22Rv1 (cell line): ENCODE data around the gene SOX10.
A peak's percentile ranks its signal among the peaks of the same experiment; 100 is the strongest.

ENCODE experiments used
- H3K27ac ChIP-seq: fragments of 450-650 bp; 2 replicates; pipeline ENCODE4 v1.5.1; 2017
- ZFX ChIP-seq: fragments of 450-650 bp; IDR thresholded peaks from 2 replicates; pipeline ENCODE4 v1.6.1; 2017; ENCODE audit warnings: antibody characterized with exemption, borderline replicate concordance
- TF ChIP-seq, protein P1 (sequence below): fragments of 450-650 bp; IDR thresholded peaks from 2 replicates; pipeline ENCODE4 v1.5.1; 2017; ENCODE audit warnings: mild to moderate bottlenecking

Gene SOX10

GRCh38 chr22:38021206-38021605 lies 36.9 kb upstream of the SOX10 start:
- no peak overlapping the region for H3K27ac ChIP-seq
- TF ChIP-seq ZFX = no peak
- TF ChIP-seq, protein P1, sequence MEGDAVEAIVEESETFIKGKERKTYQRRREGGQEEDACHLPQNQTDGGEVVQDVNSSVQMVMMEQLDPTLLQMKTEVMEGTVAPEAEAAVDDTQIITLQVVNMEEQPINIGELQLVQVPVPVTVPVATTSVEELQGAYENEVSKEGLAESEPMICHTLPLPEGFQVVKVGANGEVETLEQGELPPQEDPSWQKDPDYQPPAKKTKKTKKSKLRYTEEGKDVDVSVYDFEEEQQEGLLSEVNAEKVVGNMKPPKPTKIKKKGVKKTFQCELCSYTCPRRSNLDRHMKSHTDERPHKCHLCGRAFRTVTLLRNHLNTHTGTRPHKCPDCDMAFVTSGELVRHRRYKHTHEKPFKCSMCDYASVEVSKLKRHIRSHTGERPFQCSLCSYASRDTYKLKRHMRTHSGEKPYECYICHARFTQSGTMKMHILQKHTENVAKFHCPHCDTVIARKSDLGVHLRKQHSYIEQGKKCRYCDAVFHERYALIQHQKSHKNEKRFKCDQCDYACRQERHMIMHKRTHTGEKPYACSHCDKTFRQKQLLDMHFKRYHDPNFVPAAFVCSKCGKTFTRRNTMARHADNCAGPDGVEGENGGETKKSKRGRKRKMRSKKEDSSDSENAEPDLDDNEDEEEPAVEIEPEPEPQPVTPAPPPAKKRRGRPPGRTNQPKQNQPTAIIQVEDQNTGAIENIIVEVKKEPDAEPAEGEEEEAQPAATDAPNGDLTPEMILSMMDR = no peak

GRCh38 chr22:38018938-38019827 lies 34.8 kb upstream of the SOX10 start:
- TF ChIP-seq, protein P1 = no peak
- no peak for TF ChIP-seq ZFX
- H3K27ac ChIP-seq = no peak overlapping the region

- TF ChIP-seq, protein P1 = no peak
- no peak for TF ChIP-seq ZFX
- H3K27ac ChIP-seq = peak overlapping the region; percentile 70
Measured at GRCh38 chr22:38017939-38018885, 33.9 kb upstream of the SOX10 start.

DNA sequence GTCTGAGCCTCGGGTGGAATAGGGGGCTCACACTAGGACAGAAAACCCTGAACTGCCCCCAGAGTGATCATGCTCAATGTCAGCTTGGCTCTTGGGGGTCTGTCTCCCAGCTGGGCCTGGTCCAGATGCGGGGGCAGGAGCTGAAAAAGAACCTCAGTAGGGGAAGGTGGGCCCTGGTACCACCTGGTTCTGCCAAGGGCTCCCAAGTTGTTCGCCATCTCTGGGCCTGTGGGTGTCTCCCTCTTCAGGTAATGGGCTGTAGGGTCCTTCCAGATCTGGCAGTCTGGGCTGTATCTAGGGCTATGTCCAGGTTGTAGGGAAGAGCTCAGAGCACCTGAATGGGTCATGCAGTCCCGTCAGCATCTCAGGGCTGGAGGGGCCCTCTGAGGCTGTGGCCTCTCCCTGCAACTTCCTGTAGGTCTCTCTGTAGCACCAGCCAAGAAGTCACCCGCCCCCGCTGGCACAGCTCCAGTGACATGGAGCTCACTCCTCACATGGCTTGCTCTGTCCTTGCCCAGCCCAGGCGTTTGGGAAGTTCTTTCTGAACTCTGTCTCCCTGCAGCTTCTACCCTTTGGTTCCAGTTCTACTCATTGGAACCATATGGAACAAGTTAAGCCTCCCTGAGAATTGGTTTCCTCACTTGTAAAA lies 33.0 kb upstream of the SOX10 start:
- peak overlapping the region; percentile 70 for H3K27ac ChIP-seq
- TF ChIP-seq, protein P1 = peak; percentile 10; the same call in 1 of the 2 replicates
- TF ChIP-seq ZFX = no peak

DNA sequence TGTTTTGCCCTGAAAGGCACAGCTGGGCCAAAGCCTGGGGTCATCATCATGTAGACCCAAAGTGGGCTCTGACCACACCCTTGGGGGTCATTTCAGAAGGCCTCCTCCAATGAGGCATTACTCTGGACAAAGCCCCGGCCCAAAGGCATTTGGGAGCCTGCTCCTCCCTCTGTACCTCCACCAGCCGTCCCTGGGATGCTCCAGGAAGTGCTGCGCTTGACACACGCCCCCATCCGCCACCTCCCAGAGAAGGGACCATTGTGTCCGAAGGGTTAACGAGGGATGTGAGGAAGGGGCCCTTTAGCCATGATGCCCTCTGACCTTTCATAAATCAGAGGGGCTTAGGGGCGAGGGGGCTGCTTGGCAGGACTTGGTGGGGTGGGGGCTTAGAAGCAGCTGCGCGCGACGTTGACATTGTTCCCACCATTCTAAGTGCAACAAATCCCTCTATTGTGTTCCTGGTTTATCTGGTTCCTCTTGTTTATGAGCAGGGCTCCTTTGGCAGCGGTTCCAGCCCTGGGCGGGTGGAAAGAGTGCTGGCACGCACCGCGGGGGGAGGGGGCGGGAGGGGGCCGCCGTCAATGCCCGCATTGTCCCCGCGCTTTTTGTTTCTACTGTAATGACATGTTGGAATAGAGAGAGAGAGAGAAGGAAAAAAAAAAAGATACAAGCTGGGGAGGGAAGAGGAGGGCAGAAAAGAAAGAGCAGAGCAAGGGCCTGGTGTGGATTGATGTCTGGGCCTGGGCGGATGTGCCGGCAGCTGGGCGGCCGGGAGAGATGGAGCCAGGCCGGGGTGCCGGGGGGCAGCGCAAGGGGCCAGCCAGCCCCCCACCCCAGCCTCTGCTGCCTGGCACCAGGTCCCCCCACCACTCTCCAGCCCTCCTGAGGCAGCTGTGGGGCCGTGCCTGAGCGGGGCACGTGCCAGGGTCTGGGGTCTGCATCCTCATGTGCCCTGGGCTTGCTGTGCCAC lies 32.1 kb upstream of the SOX10 start:
- no peak for TF ChIP-seq ZFX
- TF ChIP-seq, protein P1 = no peak
- peak overlapping the region; percentile 70 for H3K27ac ChIP-seq

- H3K27ac ChIP-seq = no peak overlapping the region
- no peak for TF ChIP-seq ZFX
- TF ChIP-seq, protein P1 = no peak
Measured at GRCh38 chr22:38014083-38014482, 29.7 kb upstream of the SOX10 start.
